OCI-LY3 (cell line): ENCODE results near the gene TBL3.

Experiments used
- H2AFZ ChIP-seq: fragments of 200-600, 300-600 bp; shearing (Covaris generic); 2 replicates; pipeline ENCODE4 v1.6.0; 2014; ENCODE audit warnings: antibody characterized with exemption, low read depth, low read length
- H3K27ac ChIP-seq: fragments of 200-600, 300-600 bp; sonication (generic); 2 replicates; pipeline ENCODE4 v1.5.1; 2014; ENCODE audit warnings: mild to moderate bottlenecking, low read length, moderate library complexity, mixed read lengths
- H3K27me3 ChIP-seq: fragments of 200-600, 300-600 bp; sonication (generic); 2 replicates; pipeline ENCODE4 v1.6.1; 2014; ENCODE audit warnings: low read depth, low read length, mixed read lengths
- H3K36me3 ChIP-seq: fragments of 200-600, 300-600 bp; sonication (generic); replicated peaks from 2 replicates; pipeline ENCODE3; 2014; ENCODE audit warnings: low read depth, low read length, mixed read lengths
- H3K4me1 ChIP-seq: fragments of 300-600, 200-600 bp; sonication (generic); 2 replicates; pipeline ENCODE4 v1.6.1; 2014; ENCODE audit warnings: low read length, mixed read lengths
- H3K4me2 ChIP-seq: fragments of 200-600, 300-600 bp; sonication (generic); 2 replicates; pipeline ENCODE4 v1.6.1; 2014; ENCODE audit warnings: low read length, mixed read lengths
- H3K4me3 ChIP-seq: fragments of 300-600, 200-600 bp; sonication (generic); 2 replicates; pipeline ENCODE4 v1.5.1; 2014; ENCODE audit warnings: antibody characterized with exemption, mild to moderate bottlenecking, low read length, moderate library complexity
- H3K79me2 ChIP-seq: fragments of 300-600, 200-600 bp; shearing (Covaris generic); 2 replicates; pipeline ENCODE4 v1.6.1; 2014; ENCODE audit warnings: mild to moderate bottlenecking, low read length, mixed read lengths
- H3K9ac ChIP-seq: fragments of 300-600, 200-600 bp; shearing (Covaris generic); 2 replicates; pipeline ENCODE4 v1.6.0; 2014; ENCODE audit warnings: mild to moderate bottlenecking, low read length, moderate library complexity
- H3K9me3 ChIP-seq: fragments of 200-600, 300-600 bp; shearing (Covaris generic); 2 replicates; pipeline ENCODE4 v1.6.1; 2014; ENCODE audit warnings: low read length, mixed read lengths; ENCODE audit not compliant: insufficient read depth
- H4K20me1 ChIP-seq: fragments of 200-600, 300-600 bp; sonication (generic); 2 replicates; pipeline ENCODE4 v1.6.1; 2016; ENCODE audit warnings: low read length, mixed read lengths; ENCODE audit not compliant: insufficient read depth
- CTCF ChIP-seq: fragments of 200-600, 300-600 bp; sonication (generic); IDR thresholded peaks from 2 replicates; pipeline ENCODE4 v1.5.1; 2014; ENCODE audit warnings: antibody characterized with exemption, low read length, low read depth
- EZH2phosphoT487 ChIP-seq: fragments of 200-600 bp; shearing (Covaris generic); IDR thresholded peaks from 2 replicates; pipeline ENCODE4 v1.6.1; 2018; ENCODE audit warnings: antibody characterized with exemption, mixed run types, low read depth

Gene TBL3

GRCh38 chr16:1976951-1977874 lies 5.4 kb downstream of the TBL3 start:
- no peak for TF ChIP-seq CTCF
- no peak for TF ChIP-seq EZH2phosphoT487
- Histone ChIP-seq H3K9me3 (no peaks in the 10 kb centered on the region), H3K4me1 (peaks cover 6% of the 10 kb centered on the region), H3K36me3 (peaks cover 21% of the 10 kb centered on the region), H3K27me3 (no peaks in the 10 kb centered on the region), H3K4me2 (no peak overlapping the region), H4K20me1 (no peaks in the 10 kb centered on the region), H3K27ac (no peak overlapping the region), H3K79me2 (peaks cover 21% of the 10 kb centered on the region), H3K4me3 (no peak overlapping the region), H2AFZ (no peak overlapping the region), H3K9ac (no peak overlapping the region)

GRCh38 chr16:1977875-1978268 lies 6.0 kb downstream of the TBL3 start:
- Histone ChIP-seq H3K4me3 (no peak overlapping the region), H4K20me1 (no peaks in the 10 kb centered on the region), H3K9me3 (no peaks in the 10 kb centered on the region), H2AFZ (no peak overlapping the region), H3K4me1 (peaks cover 4% of the 10 kb centered on the region), H3K27me3 (no peaks in the 10 kb centered on the region), H3K9ac (no peak overlapping the region), H3K79me2 (peaks cover 14% of the 10 kb centered on the region), H3K4me2 (no peak overlapping the region), H3K27ac (no peak overlapping the region), H3K36me3 (peaks cover 21% of the 10 kb centered on the region)
- TF ChIP-seq EZH2phosphoT487 = no peak
- no peak for TF ChIP-seq CTCF

GRCh38 chr16:1978476-1979120 lies 6.7 kb downstream of the TBL3 start:
- H2AFZ ChIP-seq = no peak overlapping the region
- no peak overlapping the region for H3K27ac ChIP-seq
- no peak overlapping the region for H3K4me2 ChIP-seq
- TF ChIP-seq EZH2phosphoT487 = no peak
- TF ChIP-seq CTCF = no peak
- H3K27me3 ChIP-seq = no peaks in the 10 kb centered on the region
- H3K79me2 ChIP-seq = peaks cover 7% of the 10 kb centered on the region
- H3K4me3 ChIP-seq = no peak overlapping the region
- H3K36me3 ChIP-seq = peaks cover 21% of the 10 kb centered on the region
- no peaks in the 10 kb centered on the region for H4K20me1 ChIP-seq
- no peaks in the 10 kb centered on the region for H3K4me1 ChIP-seq
- H3K9me3 ChIP-seq = no peaks in the 10 kb centered on the region
- H3K9ac ChIP-seq = no peak overlapping the region
